Liver (tissue), 9 donors: Measurements from ENCODE around the gene ANKRD13A. TPM values are rescaled to one million over a fixed set of nuclear protein-coding genes. Genes with fewer than 3 reads are reported as not detected.
A peak's percentile ranks its signal among the peaks of the same experiment; 100 is the strongest.

Source experiments
- DNase-seq: peaks from one replicate; pipeline ENCODE4 v3.0.0-alpha.2; 2017; ENCODE audit warnings: low spot score
- H3K27ac ChIP-seq, 2 donors: one replicate each; pipeline ENCODE4 v1.7.0; 2013; ENCODE audit warnings: inconsistent platforms in 2 of 2, low read length in 2 of 2, control low read depth in 1 of 2, low read depth in 1 of 2, mild to moderate bottlenecking in 1 of 2
- H3K27me3 ChIP-seq, 4 donors: one replicate each; pipeline versions ENCODE4 v1.6.1 to v1.7.0; 2013; ENCODE audit warnings: low read length in 3 of 4, inconsistent platforms in 1 of 4, mild to moderate bottlenecking in 1 of 4, moderate library complexity in 1 of 4; ENCODE audit not compliant: control insufficient read depth in 4 of 4, insufficient read depth in 4 of 4
- H3K36me3 ChIP-seq, 4 donors: one replicate each; pipeline versions ENCODE4 v1.6.1 to v1.7.0; 2013; ENCODE audit warnings: low read length in 3 of 4, mild to moderate bottlenecking in 3 of 4, low read depth in 1 of 4, moderate library complexity in 1 of 4; ENCODE audit not compliant: control insufficient read depth in 4 of 4, insufficient read depth in 3 of 4
- H3K4me1 ChIP-seq, 4 donors: one replicate each; pipeline versions ENCODE4 v1.6.1 to v1.7.0; 2013; ENCODE audit warnings: low read length in 3 of 4, mild to moderate bottlenecking in 3 of 4, moderate library complexity in 1 of 4; ENCODE audit not compliant: control insufficient read depth in 4 of 4, insufficient read depth in 4 of 4
- H3K4me3 ChIP-seq, 3 donors: one replicate each; pipeline versions ENCODE4 v1.6.1 to v1.7.0; 2013; ENCODE audit warnings: low read length in 3 of 3, control low read depth in 1 of 3, low read depth in 1 of 3, mild to moderate bottlenecking in 1 of 3
- H3K9ac ChIP-seq, 2 donors: one replicate each; pipeline ENCODE4 v1.7.0; 2013; ENCODE audit warnings: low read length in 2 of 2, mild to moderate bottlenecking in 2 of 2, moderate library complexity in 2 of 2, control low read depth in 1 of 2, low read depth in 1 of 2
- H3K9me3 ChIP-seq, 4 donors: one replicate each; pipeline versions ENCODE4 v1.6.1 to v1.7.0; 2013; ENCODE audit warnings: low read length in 3 of 4; ENCODE audit not compliant: control insufficient read depth in 4 of 4
- ATF3 ChIP-seq: IDR thresholded peaks from 2 replicates; pipeline ENCODE4 v1.6.1; 2016; ENCODE audit warnings: antibody characterized with exemption
- EGR1 ChIP-seq, 2 donors: IDR thresholded peaks; 2 replicates each; pipeline ENCODE4 v1.6.1; 2016 to 2018; ENCODE audit warnings: antibody characterized with exemption in 2 of 2, low read depth in 2 of 2
- FOXA1 ChIP-seq: IDR thresholded peaks from 2 replicates; pipeline ENCODE4 v1.6.1; 2016; ENCODE audit warnings: antibody characterized with exemption
- FOXA2 ChIP-seq: IDR thresholded peaks from 2 replicates; pipeline ENCODE4 v1.6.1; 2016; ENCODE audit warnings: antibody characterized with exemption
- GABPA ChIP-seq, 2 donors: IDR thresholded peaks in 1 of 2; conservative IDR thresholded peaks in 1 of 2; 2 replicates each; pipeline ENCODE4 v1.6.1; 2016; ENCODE audit warnings: antibody characterized with exemption in 2 of 2, mild to moderate bottlenecking in 1 of 2, moderate library complexity in 1 of 2
- HNF4A ChIP-seq, 2 donors: conservative IDR thresholded peaks; 2 replicates each; pipeline ENCODE4 v1.6.1; 2016; ENCODE audit warnings: antibody characterized with exemption in 2 of 2, mild to moderate bottlenecking in 2 of 2
- HNF4G ChIP-seq: IDR thresholded peaks from 2 replicates; pipeline ENCODE4 v1.6.1; 2016; ENCODE audit warnings: antibody characterized with exemption
- JUND ChIP-seq, 2 donors: IDR thresholded peaks; 2 replicates each; pipeline ENCODE4 v1.6.1; 2016; ENCODE audit warnings: antibody characterized with exemption in 2 of 2
- NR2F2 ChIP-seq: IDR thresholded peaks from 2 replicates; pipeline ENCODE4 v1.6.1; 2016; ENCODE audit warnings: antibody characterized with exemption
- RAD21 ChIP-seq, 2 donors: IDR thresholded peaks; 2 replicates each; pipeline ENCODE4 v1.6.1; 2016; ENCODE audit warnings: antibody characterized with exemption in 2 of 2, mild to moderate bottlenecking in 2 of 2
- REST ChIP-seq: IDR thresholded peaks from 2 replicates; pipeline ENCODE4 v1.6.1; 2016; ENCODE audit warnings: antibody characterized with exemption, mild to moderate bottlenecking
- RXRA ChIP-seq, 2 donors: IDR thresholded peaks; 2 replicates each; pipeline ENCODE4 v1.6.1; 2017 to 2018; ENCODE audit warnings: antibody characterized with exemption in 2 of 2, mild to moderate bottlenecking in 1 of 2
- SP1 ChIP-seq: IDR thresholded peaks from 2 replicates; pipeline ENCODE4 v1.6.1; 2018; ENCODE audit warnings: antibody characterized with exemption, mild to moderate bottlenecking
- TAF1 ChIP-seq: conservative IDR thresholded peaks from 2 replicates; pipeline ENCODE4 v1.6.1; 2016; ENCODE audit warnings: antibody characterized with exemption, mild to moderate bottlenecking
- YY1 ChIP-seq: IDR thresholded peaks from 2 replicates; pipeline ENCODE4 v1.6.1; 2016; ENCODE audit warnings: antibody characterized with exemption, mild to moderate bottlenecking
- ZBTB33 ChIP-seq: IDR thresholded peaks from 2 replicates; pipeline ENCODE4 v1.6.1; 2016; ENCODE audit warnings: antibody characterized with exemption
- WGBS: extraction: QIAGEN DNeasy Blood & Tissue Kit; methylation state at CpG from one replicate; pipeline ENCODE4 v1.1.7; 2013; 5-methylcytosine and 5-hydroxymethylcytosine counted together
- polyA plus RNA-seq, 2 donors: library from polyadenylated mRNA; stranded (reverse) in 1 of 2; unstranded in 1 of 2; fragments of 200-250 nt in 1 of 2; fragments of >200 nt in 1 of 2; fragmentation: Nextera tagmentation in 1 of 2; extraction: Ambion mirVana in 1 of 2; gene quantifications; one replicate each; pipeline versions ENCODE4 v1.2.1 to v1.2.3, GENCODE V29; 2013 to 2015
- total RNA-seq, 2 donors: library from RNA; depleted of rRNA; stranded (reverse); fragments of >200 nt; gene quantifications; one replicate each; pipeline ENCODE4 v1.2.3, GENCODE V29; 2014
- TF ChIP-seq, protein P1 (sequence below): IDR thresholded peaks from 2 replicates; pipeline ENCODE4 v1.6.1; 2016; ENCODE audit warnings: antibody characterized with exemption
- TF ChIP-seq, protein P2 (sequence below): fragments of 150-350 bp; IDR thresholded peaks from 2 replicates; pipeline ENCODE4 v1.5.1; 2017; ENCODE audit warnings: improper control_type of control experiment, low read depth, low read length; ENCODE audit not compliant: missing input control
- donor health status: healthy.
- donor health status: healthy.
- donor health status: healthy.
- donor health status: healthy.
- donor health status: healthy.

ANKRD13A gene
- total and polyA plus RNA-seq, 4 donors: 7.0 to 40.5 (median 18.8) TPM

DNA sequence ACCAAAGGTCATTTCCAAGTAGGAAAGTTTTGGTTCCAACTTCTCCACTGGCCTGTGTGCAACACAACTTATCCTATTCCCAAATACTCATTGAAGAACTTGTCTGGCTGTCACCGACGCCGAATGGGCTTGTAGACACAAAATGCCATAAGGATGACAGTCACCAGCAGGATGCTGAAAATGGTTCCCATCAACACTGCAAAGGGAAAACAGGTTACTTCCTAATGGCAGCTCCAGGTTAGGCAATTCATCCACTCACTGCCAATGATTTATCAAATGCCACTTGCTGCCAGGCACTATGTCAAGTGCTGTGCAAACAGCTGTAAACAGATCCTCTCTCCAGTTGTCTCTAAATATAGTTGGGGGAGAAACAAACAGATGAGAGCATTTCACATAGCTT is 43.0 kb downstream of the ANKRD13A start:
- 39% methylated on average over 3 of the region's 3 CpGs for WGBS
- H3K36me3 ChIP-seq: peaks cover 0 to 10% (median 8%) of the 10 kb centered on the region in 4 donors
- no peak overlapping the region for H3K4me3 ChIP-seq
- H3K9me3 ChIP-seq: no peaks in the 10 kb centered on the region
- H3K27me3 ChIP-seq: no peaks in the 10 kb centered on the region
- H3K9ac ChIP-seq: no peak overlapping the region
- DNase-seq: no peak
- peak in 1 of 2 donors; percentile 47 for TF ChIP-seq EGR1 (IDR thresholded peaks at IDR 0.05; ENCODE audit: low read depth in 2 of 2)
- TF ChIP-seq YY1: peak; percentile 98
- TF ChIP-seq FOXA2: peak; percentile 85
- TF ChIP-seq, protein P1, sequence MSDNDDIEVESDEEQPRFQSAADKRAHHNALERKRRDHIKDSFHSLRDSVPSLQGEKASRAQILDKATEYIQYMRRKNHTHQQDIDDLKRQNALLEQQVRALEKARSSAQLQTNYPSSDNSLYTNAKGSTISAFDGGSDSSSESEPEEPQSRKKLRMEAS: peak; percentile 70
- TF ChIP-seq RAD21 (IDR thresholded peaks at IDR 0.05): peak; percentile 44 to 45
- peak in 1 of 2 donors; percentile 57 for TF ChIP-seq JUND (IDR thresholded peaks at IDR 0.05)
- TF ChIP-seq ATF3: peak; percentile 8
- TF ChIP-seq NR2F2: no peak
- TF ChIP-seq, protein P2, sequence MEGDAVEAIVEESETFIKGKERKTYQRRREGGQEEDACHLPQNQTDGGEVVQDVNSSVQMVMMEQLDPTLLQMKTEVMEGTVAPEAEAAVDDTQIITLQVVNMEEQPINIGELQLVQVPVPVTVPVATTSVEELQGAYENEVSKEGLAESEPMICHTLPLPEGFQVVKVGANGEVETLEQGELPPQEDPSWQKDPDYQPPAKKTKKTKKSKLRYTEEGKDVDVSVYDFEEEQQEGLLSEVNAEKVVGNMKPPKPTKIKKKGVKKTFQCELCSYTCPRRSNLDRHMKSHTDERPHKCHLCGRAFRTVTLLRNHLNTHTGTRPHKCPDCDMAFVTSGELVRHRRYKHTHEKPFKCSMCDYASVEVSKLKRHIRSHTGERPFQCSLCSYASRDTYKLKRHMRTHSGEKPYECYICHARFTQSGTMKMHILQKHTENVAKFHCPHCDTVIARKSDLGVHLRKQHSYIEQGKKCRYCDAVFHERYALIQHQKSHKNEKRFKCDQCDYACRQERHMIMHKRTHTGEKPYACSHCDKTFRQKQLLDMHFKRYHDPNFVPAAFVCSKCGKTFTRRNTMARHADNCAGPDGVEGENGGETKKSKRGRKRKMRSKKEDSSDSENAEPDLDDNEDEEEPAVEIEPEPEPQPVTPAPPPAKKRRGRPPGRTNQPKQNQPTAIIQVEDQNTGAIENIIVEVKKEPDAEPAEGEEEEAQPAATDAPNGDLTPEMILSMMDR: no peak
- peak; percentile 68 to 81 for TF ChIP-seq RXRA (IDR thresholded peaks at IDR 0.05)
- peak; percentile 31 for TF ChIP-seq FOXA1
- TF ChIP-seq HNF4A (conservative IDR thresholded peaks at IDR 0.05): peak; percentile 72 to 73
- TF ChIP-seq TAF1: no peak
- TF ChIP-seq HNF4G: no peak
- peak in 1 of 2 donors; percentile 59 for TF ChIP-seq GABPA (IDR thresholded peaks at IDR 0.05 in 1 of 2, conservative IDR thresholded peaks at IDR 0.05 in 1 of 2)
- TF ChIP-seq REST: peak; percentile 18
- peak; percentile 47 for TF ChIP-seq ZBTB33
- peak; percentile 82 for TF ChIP-seq SP1
- H3K27ac ChIP-seq: peak overlapping the region; percentile 93 to 95
- peaks cover 10 to 48% (median 37%) of the 10 kb centered on the region in 4 donors for H3K4me1 ChIP-seq
